GM18526 (cell line): Measurements from ENCODE around the gene EMX2.

Source experiments
- POLR2A ChIP-seq: IDR thresholded peaks from 3 replicates; pipeline ENCODE4 v1.6.1; 2011; ENCODE audit not compliant: insufficient read length; ENCODE audit errors: extremely low read depth

EMX2 gene

DNA sequence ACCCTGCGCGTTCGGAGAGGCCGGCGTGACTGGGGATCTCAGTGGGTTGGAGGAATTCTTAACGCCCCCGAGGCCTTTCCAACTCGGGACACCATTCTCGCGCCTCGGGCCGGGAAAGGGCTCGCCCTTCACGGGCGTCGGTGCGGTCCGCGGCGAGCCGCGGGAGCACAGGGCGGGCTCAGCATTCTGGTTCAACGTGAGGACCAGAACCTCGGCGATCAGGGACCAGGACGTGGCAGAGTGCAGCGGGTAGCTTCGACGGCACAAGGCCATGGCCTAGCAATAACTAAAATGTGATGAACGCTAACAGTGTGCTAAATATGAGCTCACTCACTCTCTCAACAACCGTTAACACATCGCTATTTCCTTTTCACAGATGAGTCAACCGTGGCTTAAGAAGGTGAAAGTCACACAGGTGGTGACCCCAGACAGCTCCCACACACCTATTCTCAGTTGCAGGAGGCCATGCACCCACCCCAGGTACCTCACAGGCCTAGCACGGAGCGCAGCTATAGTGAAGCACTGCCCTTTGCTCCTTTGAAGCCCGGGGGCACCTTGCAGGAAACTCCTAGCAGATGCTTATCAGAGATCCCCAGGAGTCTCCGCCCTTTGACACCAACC, 4.5 kb upstream of the EMX2 start:
- no peak for TF ChIP-seq POLR2A

- TF ChIP-seq POLR2A = no peak
Observed at GRCh38 chr10:117539361-117539773, 3.2 kb upstream of the EMX2 start.

- TF ChIP-seq POLR2A = no peak
Observed at GRCh38 chr10:117539903-117540639, 2.5 kb upstream of the EMX2 start.

GRCh38 chr10:117540640-117541404, 1.7 kb upstream of the EMX2 start:
- TF ChIP-seq POLR2A = no peak

DNA sequence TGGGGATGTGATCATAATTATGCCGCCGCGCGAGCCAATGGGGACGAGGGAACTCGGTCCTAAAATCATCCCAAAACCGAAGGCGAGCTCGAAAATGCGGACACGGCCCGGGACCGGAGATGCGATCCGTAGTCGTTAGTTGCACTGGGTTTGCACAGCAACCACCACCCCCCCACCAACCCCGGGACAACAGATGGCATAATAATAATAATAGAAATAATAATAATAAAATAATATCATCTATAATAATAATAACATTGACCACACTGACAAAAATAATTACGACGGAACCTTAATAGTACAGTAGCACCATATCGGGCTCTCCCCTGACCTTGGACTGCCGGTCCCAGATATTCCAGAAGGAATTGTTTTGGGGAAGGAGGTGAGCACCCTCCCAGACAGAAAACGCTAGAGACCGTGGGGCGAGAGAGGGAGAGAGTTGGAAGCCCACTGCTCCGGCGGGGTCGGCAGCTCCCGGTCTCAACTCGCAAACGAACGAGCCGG, 1.1 kb upstream of the EMX2 start:
- no peak for TF ChIP-seq POLR2A

GRCh38 chr10:117541909-117542705, 439 bp upstream of the EMX2 start:
- TF ChIP-seq POLR2A = no peak

DNA sequence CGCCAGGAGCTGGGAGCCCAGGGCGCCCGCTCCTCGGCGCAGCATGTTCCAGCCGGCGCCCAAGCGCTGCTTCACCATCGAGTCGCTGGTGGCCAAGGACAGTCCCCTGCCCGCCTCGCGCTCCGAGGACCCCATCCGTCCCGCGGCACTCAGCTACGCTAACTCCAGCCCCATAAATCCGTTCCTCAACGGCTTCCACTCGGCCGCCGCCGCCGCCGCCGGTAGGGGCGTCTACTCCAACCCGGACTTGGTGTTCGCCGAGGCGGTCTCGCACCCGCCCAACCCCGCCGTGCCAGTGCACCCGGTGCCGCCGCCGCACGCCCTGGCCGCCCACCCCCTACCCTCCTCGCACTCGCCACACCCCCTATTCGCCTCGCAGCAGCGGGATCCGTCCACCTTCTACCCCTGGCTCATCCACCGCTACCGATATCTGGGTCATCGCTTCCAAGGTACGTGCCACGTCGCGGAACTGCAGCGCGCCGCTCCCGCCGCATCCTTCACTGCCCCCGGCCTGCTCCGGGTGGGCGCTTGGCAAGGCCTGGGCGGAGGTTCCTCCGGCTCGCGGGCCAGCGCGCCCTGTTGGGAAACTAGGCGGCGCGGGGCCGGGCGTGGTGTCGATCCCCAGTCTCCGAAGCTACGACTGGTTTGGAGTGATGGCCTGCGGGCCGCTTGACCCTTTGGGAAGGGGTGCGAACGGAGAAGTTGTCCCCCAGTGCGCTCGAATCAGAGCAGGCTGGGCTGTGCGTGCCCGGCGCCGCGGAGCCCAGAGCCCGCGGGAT, 868 bp downstream of the EMX2 start:
- no peak for TF ChIP-seq POLR2A

DNA sequence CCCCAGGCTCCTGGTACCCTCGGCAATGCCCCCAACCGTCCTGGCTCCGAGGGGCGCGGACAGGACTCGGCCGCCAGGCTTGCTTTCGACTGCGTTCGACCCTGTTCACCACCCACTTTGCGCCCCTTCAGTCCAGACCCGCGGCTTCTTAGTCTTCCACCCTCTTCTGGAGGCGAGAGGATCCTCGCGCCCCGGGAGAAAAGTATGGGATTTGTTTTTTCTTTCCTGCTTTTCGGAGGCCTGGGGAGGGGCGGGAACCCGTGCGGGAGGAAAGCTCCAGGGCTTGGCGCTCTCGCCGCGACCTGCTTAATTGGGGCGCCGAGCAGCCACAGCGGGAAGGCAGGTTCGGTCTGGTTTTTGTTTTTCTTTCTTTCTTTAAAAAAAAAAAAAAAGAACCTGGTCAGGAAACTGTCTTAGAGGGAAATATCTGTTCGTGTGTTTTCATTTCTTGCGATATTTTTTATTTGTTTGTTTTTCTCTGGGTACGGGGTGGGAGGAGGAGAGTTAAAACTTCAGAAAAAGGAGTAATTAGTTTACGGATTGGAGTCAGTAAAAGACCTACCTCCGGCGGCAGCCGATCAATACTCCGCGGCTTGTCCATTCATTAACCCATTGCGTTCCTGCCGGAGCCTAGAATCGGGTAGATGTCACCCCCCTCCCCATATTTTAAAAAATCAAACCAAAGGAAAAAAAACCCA, 1.6 kb downstream of the EMX2 start:
- no peak for TF ChIP-seq POLR2A

DNA sequence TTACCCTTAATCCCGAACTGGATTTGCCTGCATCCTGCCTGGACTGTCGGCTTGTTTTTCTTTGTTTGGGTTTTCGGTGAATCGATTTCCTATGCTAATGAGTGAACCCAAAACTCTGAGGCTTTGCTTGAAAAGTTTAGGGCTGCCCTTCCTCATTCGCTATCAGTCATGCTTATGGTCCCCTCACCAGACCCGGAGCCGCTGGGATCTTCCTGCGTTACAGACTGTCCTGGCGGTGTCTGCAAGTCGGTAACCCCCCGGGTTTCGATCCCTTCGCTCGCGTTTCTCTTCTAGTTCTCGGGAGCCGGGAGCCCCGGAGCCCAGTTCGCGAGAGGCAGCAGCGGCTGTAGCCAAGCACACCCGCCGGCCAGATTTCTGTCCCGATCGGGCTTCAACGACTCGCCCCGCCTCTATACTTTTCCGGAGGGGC, 2.2 kb downstream of the EMX2 start:
- TF ChIP-seq POLR2A = no peak

DNA sequence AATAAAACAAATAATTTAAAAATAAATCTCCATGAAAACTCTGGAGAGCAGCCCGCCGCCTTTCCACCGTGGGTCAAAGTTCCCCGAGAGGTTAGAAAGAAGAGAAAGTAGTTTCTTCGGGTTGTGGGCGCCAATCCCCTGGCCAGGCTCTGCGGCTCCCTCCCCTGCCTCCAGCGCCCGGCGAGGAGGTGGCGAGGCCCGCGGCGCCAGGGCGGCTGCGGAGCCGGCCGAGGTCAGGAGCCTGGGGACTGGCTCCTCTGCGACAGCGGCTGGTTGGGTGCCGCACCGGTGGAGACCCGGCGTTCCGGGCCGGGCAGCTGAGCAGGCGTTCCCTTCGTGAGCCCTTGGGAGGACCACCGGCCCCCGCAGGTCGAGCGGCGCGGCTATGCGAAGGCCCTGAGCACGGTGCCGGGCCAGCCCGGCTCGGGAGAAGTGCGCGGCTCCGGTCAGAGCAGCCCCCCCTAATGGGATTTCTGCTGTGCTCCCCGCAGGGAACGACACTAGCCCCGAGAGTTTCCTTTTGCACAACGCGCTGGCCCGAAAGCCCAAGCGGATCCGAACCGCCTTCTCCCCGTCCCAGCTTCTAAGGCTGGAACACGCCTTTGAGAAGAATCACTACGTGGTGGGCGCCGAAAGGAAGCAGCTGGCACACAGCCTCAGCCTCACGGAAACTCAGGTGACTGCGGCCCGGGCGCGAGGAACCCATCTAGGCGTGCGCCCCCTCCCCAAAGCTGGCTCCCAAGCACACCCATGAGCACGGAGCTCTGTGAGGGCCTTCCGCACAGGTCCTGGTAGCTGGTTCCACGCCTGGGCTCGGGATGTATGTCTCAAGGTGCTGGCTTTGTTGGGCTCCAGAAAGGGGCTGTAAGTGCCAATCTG, 2.8 kb downstream of the EMX2 start:
- no peak for TF ChIP-seq POLR2A

DNA sequence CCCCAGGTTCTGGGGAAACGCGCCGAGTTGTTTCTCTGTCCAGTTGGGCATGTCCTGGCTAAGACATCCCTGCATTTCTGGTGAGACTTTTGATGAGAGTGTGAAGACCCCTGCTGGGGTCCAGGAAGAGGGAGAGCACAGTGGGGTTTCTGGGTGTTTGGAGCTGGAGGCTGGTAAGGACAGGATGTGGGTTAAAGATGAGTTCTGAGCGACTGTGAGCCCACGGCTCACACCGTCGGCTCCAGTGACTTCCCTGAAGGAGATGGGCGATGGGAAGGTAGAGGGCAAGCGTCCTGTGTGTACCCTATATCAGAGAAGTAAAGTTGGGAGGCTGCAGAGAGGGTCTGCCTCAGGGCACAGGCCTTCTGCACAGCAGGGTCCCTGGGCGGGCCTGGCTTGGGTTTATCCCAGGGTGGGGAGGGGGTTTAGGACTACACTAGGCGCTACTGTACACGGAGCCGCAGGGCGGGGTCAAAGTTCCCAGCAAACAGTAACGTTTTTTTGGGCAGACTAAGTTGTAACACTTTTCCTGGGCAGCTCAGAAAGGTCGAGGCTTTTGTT, 3.6 kb downstream of the EMX2 start:
- TF ChIP-seq POLR2A = no peak

DNA sequence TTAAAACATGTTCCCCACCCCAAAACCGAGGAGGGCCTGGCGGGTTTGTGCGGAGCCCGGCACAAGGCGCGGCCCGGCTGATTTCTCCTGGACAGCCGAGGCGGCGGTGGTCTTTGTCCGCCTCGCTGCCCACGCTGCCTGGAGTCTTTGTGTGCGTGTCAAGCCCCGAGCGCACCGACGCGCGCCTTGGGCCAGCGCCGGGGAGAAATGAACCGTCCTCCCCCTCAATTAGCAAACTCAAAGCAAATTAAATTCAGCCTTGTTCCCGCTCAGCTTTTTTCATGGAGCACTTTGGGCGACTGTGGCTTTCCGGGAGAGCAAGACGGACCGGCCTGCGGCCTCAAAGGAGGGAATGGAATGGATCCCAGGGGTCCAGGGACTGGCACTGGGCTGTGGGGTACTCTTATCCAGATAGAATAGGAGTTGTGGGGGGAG, 4.1 kb downstream of the EMX2 start:
- TF ChIP-seq POLR2A = no peak

GRCh38 chr10:117547016-117547715, 4.6 kb downstream of the EMX2 start:
- no peak for TF ChIP-seq POLR2A
